GM18505 (cell line): ENCODE data around the gene UPB1.
"Not testable (repeated sequence)": the region's sequence is repeated elsewhere in the genome, so short reads cannot be mapped to it uniquely, and the experiment has no call there.

Source experiments
- ATAC-seq: cut with Tn5 transposase; IDR thresholded peaks from one replicate; pipeline ENCODE4 v1.9.1; 2021; ENCODE audit not compliant: unreplicated experiment
- POLR2A ChIP-seq: IDR thresholded peaks from 4 replicates; pipeline ENCODE4 v1.6.1; 2011; ENCODE audit warnings: borderline replicate concordance; ENCODE audit not compliant: insufficient read depth, insufficient read length; ENCODE audit errors: extremely low read depth

The UPB1 gene

DNA sequence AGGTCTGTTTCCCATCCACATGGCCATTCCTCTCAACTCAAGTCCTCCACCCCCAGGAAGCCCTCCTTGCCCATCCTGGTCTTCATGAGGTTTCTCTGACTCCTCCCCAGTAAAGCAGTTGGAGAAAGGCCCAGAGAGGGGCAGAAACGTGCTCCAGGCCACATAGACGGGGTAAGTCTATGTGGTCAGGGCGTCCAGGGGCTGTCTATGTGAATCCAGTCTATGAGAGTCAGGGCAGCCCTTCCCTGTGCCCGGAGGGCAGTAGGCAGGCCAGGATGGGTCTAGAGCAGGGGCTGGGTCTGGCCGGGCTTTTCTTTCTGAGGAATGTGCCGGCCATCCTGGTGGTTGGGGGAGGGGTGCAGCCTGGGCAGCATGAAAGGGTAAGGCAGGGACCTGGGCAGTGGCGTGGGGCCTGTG is 48.1 kb downstream of the UPB1 start:
- no peak for ATAC-seq
- TF ChIP-seq POLR2A = no peak

- no peak for TF ChIP-seq POLR2A
- ATAC-seq = no peak
Observed at GRCh38 chr22:24543679-24544243, 48.6 kb downstream of the UPB1 start.

DNA sequence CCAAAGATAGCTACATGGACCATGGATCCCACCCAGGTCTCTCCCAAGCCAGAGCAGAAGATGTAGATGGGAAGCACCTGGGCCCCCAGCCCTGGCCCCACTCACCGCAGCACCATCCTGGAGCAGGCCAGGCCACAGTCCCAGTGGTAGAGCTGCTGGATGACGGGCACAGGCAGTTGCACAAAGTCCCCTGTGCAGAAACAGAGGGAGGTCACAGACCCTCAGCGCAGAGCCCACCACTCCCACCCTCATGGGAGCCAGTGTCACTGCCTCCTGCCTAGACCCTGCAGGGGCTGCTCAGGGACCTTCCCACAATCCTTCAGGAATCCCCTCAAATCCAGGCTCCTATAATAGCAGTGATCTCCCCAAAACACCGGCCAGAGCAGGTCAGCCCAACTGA is 53.7 kb downstream of the UPB1 start:
- no peak for TF ChIP-seq POLR2A
- ATAC-seq = no peak

DNA sequence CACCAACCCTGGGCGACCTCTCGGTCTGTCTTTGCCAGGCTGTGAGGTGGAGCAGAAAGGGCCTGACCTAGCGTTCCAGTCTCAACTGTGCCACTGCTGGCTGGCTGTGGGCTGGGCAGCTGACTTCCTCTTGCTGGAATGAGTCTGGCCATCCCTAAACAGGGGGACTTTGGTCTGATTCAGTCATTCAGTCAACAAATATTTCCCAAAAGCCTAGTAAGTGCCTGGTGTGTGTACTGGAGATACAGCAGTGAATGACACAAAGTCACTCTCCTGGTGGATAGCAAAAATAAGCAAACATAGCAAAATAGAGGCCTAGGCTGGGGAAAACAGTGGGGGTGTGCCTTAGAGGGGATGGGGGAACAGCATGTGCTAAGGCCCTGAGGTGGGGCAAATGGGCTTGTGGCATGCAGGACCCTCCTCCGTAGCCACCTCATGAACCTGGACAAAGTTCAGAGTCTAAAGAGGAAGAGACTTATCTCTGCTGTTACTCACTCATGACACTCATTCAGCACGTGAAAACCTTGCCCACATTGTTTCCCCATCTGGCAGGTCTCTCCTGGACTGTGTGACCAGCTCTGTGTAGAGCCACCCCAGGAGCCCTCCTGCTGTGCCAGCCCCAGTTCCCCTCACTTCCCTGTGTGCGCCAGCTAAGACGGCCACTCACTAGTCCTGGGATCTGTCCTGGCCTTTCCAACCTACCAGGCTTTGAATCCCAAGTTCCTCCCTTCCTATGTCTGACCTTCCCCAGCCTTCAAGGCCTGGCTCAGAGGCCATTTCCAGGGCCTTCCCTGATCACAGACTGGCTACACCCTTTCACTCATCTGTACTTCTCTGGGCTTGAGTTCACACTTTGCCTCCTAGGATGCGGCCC is 55.1 kb downstream of the UPB1 start:
- no peak for ATAC-seq
- no peak for TF ChIP-seq POLR2A

- no peak for ATAC-seq
- TF ChIP-seq POLR2A = no peak
Observed at GRCh38 chr22:24550902-24551435, 55.8 kb downstream of the UPB1 start.

DNA sequence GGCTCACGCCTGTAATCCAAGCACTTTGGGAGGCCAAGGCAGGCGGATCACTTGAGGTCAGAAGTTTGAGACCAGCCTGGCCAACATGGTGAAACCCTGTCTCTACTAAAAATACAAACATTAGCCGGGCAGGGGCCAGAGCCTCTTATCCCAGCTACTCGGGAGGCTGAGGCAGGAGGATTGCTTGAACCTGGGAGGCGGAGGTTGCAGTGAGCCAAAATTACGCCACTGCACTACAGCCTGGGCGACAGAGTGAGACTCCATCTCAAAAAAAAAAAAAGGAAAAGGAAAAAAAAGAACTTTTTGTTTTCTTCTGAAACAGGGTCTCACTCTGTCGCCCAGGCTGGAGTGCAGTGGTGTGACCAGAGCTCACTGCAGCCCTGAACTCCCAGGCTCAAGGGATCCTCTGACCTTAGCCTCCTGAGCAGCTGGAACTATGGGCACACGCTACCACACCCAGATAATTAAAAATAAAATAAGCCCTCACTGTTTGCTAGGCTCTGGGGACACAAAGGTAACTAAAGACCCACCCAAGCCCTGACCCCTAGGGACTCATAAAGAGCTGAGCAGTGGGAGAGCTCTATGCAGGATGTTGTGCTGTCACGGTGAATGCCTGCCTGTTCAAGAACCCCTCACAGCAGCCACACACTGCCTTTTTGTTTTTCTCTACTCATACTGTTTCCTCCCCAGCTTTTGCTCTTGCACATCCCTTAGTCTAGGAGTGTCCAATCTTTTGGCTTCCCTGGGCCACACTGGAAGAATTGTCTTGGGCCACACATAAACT is 57.6 kb downstream of the UPB1 start:
- not testable (repeated sequence) for ATAC-seq

DNA sequence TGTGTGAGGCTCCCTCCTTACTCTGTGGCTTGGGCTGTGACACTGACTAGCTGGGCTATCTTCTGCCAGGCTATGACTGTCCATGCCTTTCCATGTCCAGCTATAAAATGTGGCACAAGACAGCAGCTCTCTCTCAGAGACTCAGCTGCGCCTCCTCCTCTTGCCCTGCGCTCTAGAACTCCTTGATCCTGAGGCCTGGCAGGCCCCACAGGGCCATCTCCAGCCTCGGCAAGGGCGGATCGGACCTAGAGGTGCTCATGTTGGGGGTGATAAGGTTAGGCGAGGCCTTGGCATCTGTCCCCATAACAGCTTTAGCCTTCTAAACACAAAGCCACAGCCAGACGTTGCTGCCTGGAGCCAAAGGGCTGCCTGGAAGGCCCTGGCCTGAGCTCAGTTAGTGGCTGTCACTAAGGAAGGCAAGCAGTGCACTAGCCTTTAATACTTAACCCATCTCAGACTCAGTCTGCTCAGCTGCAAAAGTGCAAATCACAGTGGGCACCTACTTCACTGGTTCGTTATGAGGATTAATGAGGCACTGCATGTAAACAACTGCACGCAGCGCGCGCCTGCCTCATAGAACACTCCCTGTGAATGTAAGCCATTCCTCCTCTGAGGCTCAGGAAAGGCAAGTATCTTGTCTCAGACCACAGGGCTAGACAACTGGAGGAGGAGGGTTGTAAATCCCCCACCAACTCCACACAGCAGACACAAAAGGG is 58.6 kb downstream of the UPB1 start:
- TF ChIP-seq POLR2A = no peak
- ATAC-seq = no peak

DNA sequence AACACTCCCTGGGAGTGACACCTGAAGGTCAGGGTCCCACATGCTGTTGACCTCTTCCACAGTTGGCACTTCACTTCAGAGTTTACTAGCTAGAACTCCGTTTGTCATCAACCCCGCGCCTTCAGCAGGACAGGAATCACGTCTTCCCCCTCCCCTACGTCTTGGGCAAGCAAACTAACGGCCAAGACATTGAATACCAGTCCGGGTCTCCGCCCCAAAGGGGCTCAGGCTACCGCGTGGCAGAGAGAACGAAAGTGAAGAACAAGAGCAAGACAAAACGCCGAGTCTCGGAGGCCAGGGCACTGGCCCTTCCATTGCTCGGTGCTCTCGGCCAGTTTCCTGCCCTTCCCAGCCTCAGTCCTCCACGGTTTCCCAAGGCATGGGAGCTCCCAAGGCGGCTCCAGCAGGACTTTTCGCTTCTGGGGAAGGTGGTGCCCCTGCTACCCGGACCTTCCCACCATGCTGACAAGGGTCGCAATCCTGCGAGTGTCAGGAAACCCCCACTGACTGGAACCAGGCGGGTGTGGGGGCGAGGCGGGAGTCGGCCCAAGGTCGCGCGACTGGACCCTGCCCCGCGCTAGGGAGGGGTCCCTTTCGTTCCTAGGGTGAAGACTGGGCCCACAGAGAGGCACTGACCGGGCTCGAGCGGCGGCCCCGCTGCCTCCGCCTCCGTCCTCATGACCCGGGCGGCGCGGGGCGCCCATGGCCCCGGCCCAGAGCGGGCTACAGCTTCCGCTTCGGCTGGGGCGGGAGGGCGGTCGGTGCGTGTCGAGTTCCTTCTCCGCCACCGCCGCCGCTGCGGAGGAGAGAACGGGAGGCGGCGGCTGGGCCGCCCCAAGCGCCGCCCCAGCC is 59.4 kb downstream of the UPB1 start, which contains the start of gene GUCD1:
TSS of gene GUCD1 (minus strand) at position 826 of the 852 bp plus-strand sequence. CDS start at position 679, 147 bp downstream.
- peak; percentile 17 for ATAC-seq

DNA sequence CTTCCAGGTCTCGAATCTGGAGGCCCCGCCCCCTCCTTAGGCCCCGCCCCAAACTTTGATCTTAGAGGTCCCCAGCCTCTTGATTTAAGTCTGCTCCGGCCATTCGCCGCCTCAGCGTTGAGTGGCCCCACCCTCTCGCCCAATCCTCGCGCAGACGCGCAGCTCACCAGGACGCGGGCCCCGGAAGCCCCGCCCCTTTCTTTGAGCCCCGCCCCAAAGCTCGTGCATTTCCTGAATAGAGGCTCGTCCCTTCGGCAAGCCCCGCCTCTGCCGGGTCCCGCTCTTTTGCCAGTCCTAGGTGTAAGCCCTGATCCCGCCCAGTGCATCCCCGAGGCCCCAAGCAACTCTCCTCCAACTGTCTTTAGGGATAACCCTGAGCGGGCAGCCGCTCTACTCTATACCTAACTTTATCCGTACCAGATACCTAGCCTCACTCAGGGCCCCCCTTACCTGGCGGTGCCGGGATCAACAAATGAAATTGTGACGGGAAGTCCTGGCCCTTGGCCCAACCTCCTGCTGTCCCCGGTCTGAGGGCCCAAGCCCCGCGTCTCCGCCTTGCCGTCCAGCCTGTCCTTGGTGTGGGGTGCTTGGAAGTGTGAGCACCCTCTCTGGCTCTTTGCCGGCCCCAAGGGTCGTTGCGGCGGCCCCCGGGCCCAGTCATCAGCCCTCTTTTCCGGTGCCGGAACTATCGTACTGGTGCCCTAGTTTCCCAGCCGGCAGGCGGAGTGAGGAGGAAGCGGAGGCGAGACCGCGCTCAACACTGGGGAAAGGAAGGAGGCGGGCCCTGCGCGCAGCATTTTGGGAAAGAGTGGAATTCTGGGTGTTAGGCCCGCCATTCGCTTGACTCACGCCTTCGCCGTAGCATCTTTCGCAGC is 60.3 kb downstream of the UPB1 start, which contains the start of gene SNRPD3:
TSS of gene SNRPD3 (plus strand) at position 835 of the 875 bp plus-strand sequence. CDS start 1,676 bp downstream, outside the sequence.
- ATAC-seq = peak; percentile 60
- peak; percentile 75 for TF ChIP-seq POLR2A

More for the DNA sequence above, 59.4 kb downstream of the UPB1 start, which contains the start of gene GUCD1:
- no peak for TF ChIP-seq POLR2A

- TF ChIP-seq POLR2A = no peak
- no peak for ATAC-seq
Observed at GRCh38 chr22:24559471-24559870, 64.3 kb downstream of the UPB1 start.

GRCh38 chr22:24563246-24563645 is 68.1 kb downstream of the UPB1 start:
- TF ChIP-seq POLR2A = no peak
- no peak for ATAC-seq
